K562 (cell line): ENCODE data around the gene BTG2.

ENCODE experiments used
- ESRRA ChIP-seq: fragments of 450-650 bp; IDR thresholded peaks from 2 replicates; pipeline ENCODE4 v1.6.1; 2014; ENCODE audit warnings: low read depth, mild to moderate bottlenecking, moderate library complexity, borderline replicate concordance
- HDAC6 ChIP-seq: IDR thresholded peaks from 2 replicates; pipeline ENCODE4 v1.6.1; 2012; ENCODE audit warnings: low read depth, mild to moderate bottlenecking, control low read depth, inconsistent platforms, low read length, moderate library complexity
- RFX5 ChIP-seq: IDR thresholded peaks from 2 replicates; pipeline ENCODE4 v1.6.1; 2011; ENCODE audit warnings: low read depth, mild to moderate bottlenecking, improper control_type of control experiment, low read length
- TGIF2 ChIP-seq: sonication (generic); formaldehyde crosslinking; IDR thresholded peaks from 2 replicates; pipeline ENCODE4 v1.8.1; 2022; ENCODE audit warnings: mild to moderate bottlenecking, missing genetic modification reagents, moderate library complexity
- ZNF217 ChIP-seq: sonication (generic); formaldehyde crosslinking; IDR thresholded peaks from 2 replicates; pipeline ENCODE4 v1.8.0; 2022; ENCODE audit warnings: mild to moderate bottlenecking, missing genetic modification reagents
- ZNF445 ChIP-seq: fragments of 250-450 bp; sonication (Bioruptor Pico); IDR thresholded peaks from 2 replicates; pipeline ENCODE4 v1.4.0; 2020; ENCODE audit warnings: low read depth, mild to moderate bottlenecking, moderate library complexity
- TF ChIP-seq, protein P1 (sequence below), 2 experiments: fragments of 450-650 bp; formaldehyde crosslinking in 1 of 2; IDR thresholded peaks; 2 replicates each; pipeline versions ENCODE4 v1.4.0 to v1.6.1; 2014 to 2020; ENCODE audit warnings: mild to moderate bottlenecking in 2 of 2, borderline replicate concordance in 1 of 2, low read depth in 1 of 2
- TF ChIP-seq, protein P2 (sequence below): fragments of 250-450 bp; sonication (Bioruptor Pico); IDR thresholded peaks from 2 replicates; pipeline ENCODE4 v1.5.0; 2022; ENCODE audit warnings: mild to moderate bottlenecking
- TF ChIP-seq, protein P3 (sequence below): sonication (generic); formaldehyde crosslinking; IDR thresholded peaks from 2 replicates; pipeline ENCODE4 v1.8.0; 2022; ENCODE audit warnings: mild to moderate bottlenecking, missing genetic modification reagents
- TF ChIP-seq, protein P4 (sequence below), 2 experiments: fragments of 450-650 bp in 1 of 2; sonication (generic) in 1 of 2; formaldehyde crosslinking in 1 of 2; IDR thresholded peaks in 1 of 2; conservative IDR thresholded peaks in 1 of 2; 2 replicates each; pipeline versions ENCODE4 v1.6.1 to v1.8.1; 2016 to 2023; ENCODE audit warnings: mild to moderate bottlenecking in 2 of 2, moderate library complexity in 2 of 2, inconsistent platforms in 1 of 2, missing genetic modification reagents in 1 of 2
- TF ChIP-seq, protein P5 (sequence below), 3 experiments: IDR thresholded peaks in 2 of 3; conservative IDR thresholded peaks in 1 of 3; 2 replicates each; pipeline ENCODE4 v1.5.1; 2011 to 2012; ENCODE audit warnings: low read length in 3 of 3, mild to moderate bottlenecking in 3 of 3, control low read depth in 2 of 3, improper control_type of control experiment in 1 of 3, inconsistent platforms in 1 of 3, low read depth in 1 of 3, mixed read lengths in 1 of 3, moderate library complexity in 1 of 3; ENCODE audit not compliant: insufficient read depth in 2 of 3

DNA sequence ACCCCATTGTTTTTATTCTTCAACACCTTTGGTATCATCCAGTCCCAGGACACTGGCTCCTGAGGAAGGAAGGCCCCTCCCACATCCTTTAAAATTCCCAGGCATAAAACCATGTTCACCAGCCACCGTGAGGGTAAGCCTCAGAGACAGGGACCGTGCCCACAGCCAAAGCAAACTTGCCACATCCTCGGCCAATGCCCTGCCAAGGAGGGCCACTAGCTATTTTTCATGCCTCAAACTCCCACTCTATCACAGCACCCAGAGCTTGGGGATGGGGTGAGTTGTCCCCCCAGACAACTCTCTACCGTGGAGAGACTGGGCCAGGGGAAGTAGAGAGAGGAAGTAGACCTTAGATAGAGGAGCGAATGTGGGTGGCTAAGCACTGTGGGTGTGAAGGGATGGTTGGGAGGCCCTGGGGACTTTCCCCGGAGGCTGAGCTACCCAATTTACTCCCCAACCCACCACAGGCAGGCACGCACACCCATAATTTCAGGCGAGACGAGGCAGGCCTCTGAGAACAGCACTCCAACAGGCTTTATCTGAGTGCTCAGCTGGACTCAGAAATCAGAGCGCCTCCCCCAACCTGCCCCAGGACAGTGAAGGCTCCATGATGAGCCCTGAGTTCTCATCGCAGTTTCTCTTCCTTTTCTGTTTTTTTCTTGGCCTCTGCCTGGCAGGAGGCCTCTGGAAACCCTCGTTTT is 15.9 kb upstream of the BTG2 start:
- TF ChIP-seq TGIF2 (CRISPR knock-in tag) (no peak), RFX5 (no peak), ESRRA (no peak), HDAC6 (no peak), ZNF445 (CRISPR knock-in tag) (no peak), ZNF217 (CRISPR knock-in tag) (no peak)
- TF ChIP-seq, protein P1, sequence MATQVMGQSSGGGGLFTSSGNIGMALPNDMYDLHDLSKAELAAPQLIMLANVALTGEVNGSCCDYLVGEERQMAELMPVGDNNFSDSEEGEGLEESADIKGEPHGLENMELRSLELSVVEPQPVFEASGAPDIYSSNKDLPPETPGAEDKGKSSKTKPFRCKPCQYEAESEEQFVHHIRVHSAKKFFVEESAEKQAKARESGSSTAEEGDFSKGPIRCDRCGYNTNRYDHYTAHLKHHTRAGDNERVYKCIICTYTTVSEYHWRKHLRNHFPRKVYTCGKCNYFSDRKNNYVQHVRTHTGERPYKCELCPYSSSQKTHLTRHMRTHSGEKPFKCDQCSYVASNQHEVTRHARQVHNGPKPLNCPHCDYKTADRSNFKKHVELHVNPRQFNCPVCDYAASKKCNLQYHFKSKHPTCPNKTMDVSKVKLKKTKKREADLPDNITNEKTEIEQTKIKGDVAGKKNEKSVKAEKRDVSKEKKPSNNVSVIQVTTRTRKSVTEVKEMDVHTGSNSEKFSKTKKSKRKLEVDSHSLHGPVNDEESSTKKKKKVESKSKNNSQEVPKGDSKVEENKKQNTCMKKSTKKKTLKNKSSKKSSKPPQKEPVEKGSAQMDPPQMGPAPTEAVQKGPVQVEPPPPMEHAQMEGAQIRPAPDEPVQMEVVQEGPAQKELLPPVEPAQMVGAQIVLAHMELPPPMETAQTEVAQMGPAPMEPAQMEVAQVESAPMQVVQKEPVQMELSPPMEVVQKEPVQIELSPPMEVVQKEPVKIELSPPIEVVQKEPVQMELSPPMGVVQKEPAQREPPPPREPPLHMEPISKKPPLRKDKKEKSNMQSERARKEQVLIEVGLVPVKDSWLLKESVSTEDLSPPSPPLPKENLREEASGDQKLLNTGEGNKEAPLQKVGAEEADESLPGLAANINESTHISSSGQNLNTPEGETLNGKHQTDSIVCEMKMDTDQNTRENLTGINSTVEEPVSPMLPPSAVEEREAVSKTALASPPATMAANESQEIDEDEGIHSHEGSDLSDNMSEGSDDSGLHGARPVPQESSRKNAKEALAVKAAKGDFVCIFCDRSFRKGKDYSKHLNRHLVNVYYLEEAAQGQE (IDR thresholded peaks at IDR 0.05; ENCODE audit: borderline replicate concordance) = no peak
- TF ChIP-seq, protein P1 (CRISPR knock-in tag; IDR thresholded peaks at IDR 0.05; ENCODE audit: low read depth) = no peak
- TF ChIP-seq, protein P2, sequence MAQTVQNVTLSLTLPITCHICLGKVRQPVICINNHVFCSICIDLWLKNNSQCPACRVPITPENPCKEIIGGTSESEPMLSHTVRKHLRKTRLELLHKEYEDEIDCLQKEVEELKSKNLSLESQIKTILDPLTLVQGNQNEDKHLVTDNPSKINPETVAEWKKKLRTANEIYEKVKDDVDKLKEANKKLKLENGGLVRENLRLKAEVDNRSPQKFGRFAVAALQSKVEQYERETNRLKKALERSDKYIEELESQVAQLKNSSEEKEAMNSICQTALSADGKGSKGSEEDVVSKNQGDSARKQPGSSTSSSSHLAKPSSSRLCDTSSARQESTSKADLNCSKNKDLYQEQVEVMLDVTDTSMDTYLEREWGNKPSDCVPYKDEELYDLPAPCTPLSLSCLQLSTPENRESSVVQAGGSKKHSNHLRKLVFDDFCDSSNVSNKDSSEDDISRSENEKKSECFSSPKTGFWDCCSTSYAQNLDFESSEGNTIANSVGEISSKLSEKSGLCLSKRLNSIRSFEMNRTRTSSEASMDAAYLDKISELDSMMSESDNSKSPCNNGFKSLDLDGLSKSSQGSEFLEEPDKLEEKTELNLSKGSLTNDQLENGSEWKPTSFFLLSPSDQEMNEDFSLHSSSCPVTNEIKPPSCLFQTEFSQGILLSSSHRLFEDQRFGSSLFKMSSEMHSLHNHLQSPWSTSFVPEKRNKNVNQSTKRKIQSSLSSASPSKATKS = no peak
- TF ChIP-seq, protein P3, sequence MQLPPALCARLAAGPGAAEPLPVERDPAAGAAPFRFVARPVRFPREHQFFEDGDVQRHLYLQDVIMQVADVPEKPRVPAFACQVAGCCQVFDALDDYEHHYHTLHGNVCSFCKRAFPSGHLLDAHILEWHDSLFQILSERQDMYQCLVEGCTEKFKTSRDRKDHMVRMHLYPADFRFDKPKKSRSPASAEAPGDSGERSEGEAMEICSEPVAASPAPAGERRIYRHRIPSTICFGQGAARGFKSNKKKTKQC = no peak
- TF ChIP-seq, protein P4, sequence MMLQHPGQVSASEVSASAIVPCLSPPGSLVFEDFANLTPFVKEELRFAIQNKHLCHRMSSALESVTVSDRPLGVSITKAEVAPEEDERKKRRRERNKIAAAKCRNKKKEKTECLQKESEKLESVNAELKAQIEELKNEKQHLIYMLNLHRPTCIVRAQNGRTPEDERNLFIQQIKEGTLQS (IDR thresholded peaks at IDR 0.05) = no peak
- TF ChIP-seq, protein P4 (CRISPR knock-in tag; conservative IDR thresholded peaks at IDR 0.05) = no peak
- TF ChIP-seq, protein P5, sequence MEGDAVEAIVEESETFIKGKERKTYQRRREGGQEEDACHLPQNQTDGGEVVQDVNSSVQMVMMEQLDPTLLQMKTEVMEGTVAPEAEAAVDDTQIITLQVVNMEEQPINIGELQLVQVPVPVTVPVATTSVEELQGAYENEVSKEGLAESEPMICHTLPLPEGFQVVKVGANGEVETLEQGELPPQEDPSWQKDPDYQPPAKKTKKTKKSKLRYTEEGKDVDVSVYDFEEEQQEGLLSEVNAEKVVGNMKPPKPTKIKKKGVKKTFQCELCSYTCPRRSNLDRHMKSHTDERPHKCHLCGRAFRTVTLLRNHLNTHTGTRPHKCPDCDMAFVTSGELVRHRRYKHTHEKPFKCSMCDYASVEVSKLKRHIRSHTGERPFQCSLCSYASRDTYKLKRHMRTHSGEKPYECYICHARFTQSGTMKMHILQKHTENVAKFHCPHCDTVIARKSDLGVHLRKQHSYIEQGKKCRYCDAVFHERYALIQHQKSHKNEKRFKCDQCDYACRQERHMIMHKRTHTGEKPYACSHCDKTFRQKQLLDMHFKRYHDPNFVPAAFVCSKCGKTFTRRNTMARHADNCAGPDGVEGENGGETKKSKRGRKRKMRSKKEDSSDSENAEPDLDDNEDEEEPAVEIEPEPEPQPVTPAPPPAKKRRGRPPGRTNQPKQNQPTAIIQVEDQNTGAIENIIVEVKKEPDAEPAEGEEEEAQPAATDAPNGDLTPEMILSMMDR (IDR thresholded peaks at IDR 0.05 in 2 of 3, conservative IDR thresholded peaks at IDR 0.05 in 1 of 3; ENCODE audit: insufficient read depth in 2 of 3, low read depth in 1 of 3, low read length in 3 of 3) = peak in 1 of 3 experiments; percentile 11; a peak in 2 of 6 replicates
